Umbilical cord (tissue), 2 donors: ENCODE results near the gene HPGD. TPM values are rescaled to one million over a fixed set of nuclear protein-coding genes. Genes with fewer than 3 reads are reported as not detected.

ENCODE experiments used
- DNase-seq: peaks from one replicate; pipeline ENCODE4 v3.0.0-alpha.2; 2015; ENCODE audit warnings: low spot score
- total RNA-seq: library from RNA; depleted of rRNA; stranded (reverse); fragments of >200 nt; gene quantifications from one replicate; pipeline ENCODE4 v1.2.3, GENCODE V29; 2014; ENCODE audit warnings: low replicate concordance; ENCODE audit not compliant: insufficient read depth

The HPGD gene
- total RNA-seq, 1 donor from 2014 or later: 38.8 TPM

- no peak for DNase-seq
Observed at GRCh38 chr4:174474457-174475075, 47.7 kb downstream of the HPGD start.

DNA sequence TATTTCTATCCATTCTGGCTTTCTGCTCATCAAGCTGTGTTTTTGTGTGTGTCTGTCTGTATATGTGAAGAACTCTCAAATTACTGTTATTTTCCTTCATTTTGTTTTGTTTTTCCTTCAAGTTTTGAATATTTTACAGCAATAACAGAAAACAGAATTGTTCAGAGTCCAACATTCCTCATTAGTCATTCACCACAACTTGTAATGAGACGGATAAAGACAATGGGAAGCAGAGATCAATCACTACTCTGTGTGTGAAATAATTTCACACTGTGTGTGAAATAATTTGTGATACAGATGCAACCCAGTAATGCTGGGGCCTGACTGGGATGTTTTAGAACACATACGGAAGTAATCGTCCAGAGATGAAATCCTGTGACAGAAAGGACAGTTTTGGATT, 55.2 kb downstream of the HPGD start:
- DNase-seq: no peak

- no peak for DNase-seq
Observed at GRCh38 chr4:174464949-174465348, 57.3 kb downstream of the HPGD start.

DNA sequence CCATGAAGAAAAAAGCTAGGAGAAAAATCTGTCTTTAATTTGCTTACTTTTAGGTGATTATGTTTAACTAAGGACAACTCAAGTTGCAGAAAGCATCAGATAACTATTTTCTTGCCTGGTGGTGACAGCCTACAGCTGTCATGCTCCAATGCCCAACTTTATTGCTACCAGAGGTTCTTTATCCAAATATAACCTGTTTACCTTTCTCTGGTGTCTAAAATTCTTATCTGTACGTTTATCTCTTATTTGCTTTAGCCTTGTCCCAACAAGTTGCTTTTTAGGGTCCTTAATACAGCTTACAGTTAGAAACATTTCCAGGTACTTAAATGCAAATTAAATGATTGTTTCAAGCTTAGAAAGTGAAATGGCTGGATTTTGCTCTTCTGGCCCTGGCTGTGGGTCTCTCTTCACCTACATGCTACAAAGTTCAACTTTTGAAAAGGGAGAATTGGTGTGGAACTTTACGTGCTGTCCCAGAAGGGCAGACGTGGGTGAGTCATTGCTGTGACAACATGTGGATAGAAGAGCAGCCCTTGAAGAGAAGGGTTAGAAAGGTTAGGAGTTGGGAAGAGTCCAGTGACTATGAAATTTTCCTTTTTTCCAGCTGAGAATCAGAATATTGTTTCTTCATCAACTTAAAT, 60.7 kb downstream of the HPGD start:
- DNase-seq: no peak

DNA sequence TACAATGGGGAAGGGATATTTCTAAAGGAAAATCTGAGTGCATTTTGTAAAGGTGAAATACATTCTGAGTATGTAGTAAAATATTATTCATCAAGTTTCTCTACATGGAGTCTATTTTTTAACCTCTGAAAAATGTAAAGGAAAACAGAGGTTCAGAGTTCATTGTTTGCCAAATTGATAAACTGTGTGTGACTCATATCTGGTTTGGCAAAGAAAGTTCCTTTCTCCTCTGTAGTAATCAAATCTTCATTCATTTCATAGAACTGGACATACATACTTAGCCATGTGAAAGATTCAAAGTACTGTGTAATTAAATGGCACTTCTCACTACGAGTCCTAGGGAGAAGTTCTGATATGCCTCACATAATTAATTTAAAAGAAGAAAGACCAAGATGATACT, 61.6 kb downstream of the HPGD start:
- DNase-seq: no peak

GRCh38 chr4:174457468-174457867, 64.8 kb downstream of the HPGD start:
- peak; percentile 76 for DNase-seq

DNA sequence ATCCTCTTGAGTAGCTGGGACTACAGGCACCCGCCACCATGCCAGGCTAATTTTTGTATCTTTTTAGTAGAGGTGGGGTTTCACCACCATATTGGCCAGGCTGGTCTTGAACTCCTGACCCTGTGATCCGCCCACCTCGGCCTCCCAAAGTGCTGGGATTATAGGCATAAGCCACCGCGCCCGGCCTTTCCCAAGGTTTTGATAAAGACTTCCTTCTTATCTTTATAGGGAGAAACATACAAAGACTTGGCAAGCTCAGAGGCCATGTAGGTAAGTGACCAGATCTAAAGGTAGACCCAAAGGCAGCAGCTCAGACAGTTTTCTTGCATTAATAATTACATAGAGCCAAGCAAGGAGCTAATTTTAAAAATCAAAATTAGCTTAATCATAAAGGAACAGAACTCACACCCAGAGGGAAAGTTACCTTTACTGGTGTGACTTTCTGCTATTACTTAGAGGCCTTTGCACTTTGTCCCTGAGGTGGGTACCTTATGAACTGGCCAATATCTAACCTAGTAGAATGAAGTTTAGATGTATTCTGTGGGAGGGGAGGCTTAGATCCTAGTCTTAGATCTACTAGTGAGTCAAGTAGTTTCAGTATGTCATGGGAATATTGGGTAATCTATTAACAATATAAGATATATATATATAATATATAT, 67.3 kb downstream of the HPGD start:
- no peak for DNase-seq

DNA sequence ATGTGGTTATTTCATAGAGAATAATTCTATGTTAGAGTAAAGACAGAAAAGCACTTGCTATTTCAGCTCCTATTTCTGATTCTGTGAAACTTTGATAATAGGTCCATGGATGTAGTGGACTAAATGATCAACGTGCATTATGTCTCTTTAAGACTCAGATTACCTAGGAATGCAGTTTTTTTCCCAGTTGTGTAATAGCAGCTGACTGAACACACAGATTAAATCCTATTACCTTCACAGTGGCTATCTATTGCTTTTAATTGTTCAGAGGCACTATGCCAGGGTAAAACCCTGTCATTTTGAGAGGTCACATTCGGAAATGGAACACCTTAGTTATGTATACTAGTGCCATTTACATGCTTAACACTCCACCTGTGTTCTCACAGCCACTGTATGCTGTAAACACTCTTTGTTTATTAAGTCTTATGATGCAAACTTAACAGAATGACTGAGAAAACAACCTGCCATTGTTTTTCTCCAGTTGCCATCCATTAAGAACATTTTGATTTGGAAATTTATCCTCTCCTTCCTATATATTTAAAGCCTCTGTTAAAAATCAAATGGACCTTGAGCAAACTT, 70.5 kb downstream of the HPGD start:
- DNase-seq: peak; percentile 9

GRCh38 chr4:174450786-174451125, 71.5 kb downstream of the HPGD start:
- no peak for DNase-seq

DNA sequence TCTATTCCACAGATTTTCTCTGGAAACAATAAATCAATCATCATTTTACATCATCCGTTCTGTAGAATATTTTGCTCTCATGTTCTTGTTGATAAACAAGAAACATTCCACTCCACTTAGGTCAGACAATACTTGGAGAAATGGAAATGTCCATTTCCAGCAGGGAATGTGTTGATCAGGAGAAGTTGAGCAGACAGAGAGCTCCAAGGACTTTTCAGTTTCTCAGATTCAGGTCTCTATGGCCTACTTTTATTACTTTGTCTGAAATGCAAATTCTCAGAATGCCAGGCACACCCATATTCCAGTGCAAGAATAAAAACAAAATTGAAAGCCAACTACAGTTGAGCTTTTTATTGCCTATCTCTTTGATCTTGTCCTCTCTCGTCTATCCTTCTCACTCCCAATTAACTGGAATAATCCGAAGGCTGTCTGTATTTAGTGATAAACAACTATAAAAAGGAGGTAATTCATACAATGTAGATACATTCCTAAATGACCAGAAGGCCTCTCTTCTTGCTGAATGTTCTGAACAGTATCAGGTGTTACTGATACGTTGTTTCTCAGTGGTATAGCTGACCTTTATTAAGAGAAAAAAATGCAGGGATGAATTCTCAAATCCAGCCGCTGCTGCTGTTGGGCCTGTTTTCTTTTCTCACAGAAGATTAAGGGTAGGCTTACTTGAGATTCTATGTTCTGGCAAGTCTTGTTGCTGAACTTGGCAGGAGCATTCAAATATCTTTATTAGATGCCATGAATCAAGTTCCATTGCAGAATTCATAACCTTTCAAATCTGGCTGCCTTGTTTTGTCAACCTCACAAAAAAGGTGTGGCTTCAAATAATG, 72.1 kb downstream of the HPGD start:
- DNase-seq: peak; percentile 85

DNA sequence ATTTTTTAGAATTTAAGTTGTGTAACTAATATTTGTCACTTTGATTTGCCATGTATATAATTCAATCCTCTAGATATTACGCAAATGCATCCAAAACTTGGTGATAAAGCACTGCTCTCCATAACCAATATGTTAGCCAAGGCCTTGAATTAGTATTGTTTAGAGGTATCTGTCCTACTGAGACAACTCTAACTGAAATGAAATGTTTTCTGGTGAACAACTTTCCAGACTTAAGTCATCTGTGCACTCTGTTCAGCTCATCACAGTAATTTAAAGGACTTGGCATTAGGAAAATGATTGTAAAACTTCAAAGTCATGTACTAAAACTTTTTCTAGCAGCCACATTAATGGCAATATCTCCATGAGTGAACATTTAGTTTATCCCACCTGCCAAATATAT, 73.1 kb downstream of the HPGD start:
- no peak for DNase-seq

- DNase-seq: no peak
Observed at GRCh38 chr4:174444390-174444789, 77.9 kb downstream of the HPGD start.

Other genes with a start within 250 kb of the HPGD start
- gene FBXO8, start 238.8 kb downstream of the HPGD start, total RNA-seq: 63.3 TPM
- gene CEP44, start 238.6 kb downstream of the HPGD start, total RNA-seq: 33.7 TPM